SIG-M5 treated with dmso at 0.1 percent for 504 hours (cell line): ENCODE data around the gene CD274.
"Not testable (repeated sequence)": the region's sequence is repeated elsewhere in the genome, so short reads cannot be mapped to it uniquely, and the experiment has no call there.

Experiments
- DNase-seq: peaks from one replicate; lab custom pipeline; 2025; ENCODE audit not compliant: unreplicated experiment; lab: John Stamatoyannopoulos, UW

Gene CD274

GRCh38 chr9:5460157-5460556 lies 9.8 kb downstream of the CD274 start:
- no peak for DNase-seq

DNA sequence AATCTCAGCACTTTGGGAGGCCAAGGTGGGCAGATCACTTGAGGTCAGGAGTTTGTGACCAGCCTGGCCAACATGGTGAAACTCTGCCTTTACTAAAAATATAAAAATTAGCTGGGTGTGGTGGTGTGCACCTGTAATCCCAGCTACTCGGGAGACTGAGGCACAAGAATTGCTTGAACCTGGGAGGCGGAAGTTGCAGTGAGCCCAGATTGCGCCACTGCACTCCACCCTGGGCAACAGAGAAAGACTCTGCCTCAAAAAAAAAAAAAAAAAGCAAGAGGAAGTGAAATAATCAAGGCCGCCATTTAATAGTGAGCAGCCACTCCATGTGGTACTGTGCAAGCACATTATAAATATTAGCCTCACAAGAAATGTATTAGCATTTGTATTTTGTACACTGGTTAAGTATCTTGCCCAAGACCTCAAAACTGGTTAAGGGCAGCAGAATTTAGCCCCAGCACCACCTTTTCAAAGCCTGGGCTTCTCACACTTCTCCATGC lies 14.5 kb downstream of the CD274 start:
- not testable (repeated sequence) for DNase-seq

GRCh38 chr9:5466005-5466404 lies 15.7 kb downstream of the CD274 start:
- DNase-seq: no peak

- no peak for DNase-seq
Observed at GRCh38 chr9:5466766-5467165, 16.4 kb downstream of the CD274 start.

- no peak for DNase-seq
Observed at GRCh38 chr9:5468850-5469249, 18.5 kb downstream of the CD274 start.

- DNase-seq: no peak
Observed at GRCh38 chr9:5470122-5470521, 19.8 kb downstream of the CD274 start.

- no peak for DNase-seq
Observed at GRCh38 chr9:5470816-5471215, 20.5 kb downstream of the CD274 start.

GRCh38 chr9:5475611-5476010 lies 25.3 kb downstream of the CD274 start:
- DNase-seq: not testable (repeated sequence)

DNA sequence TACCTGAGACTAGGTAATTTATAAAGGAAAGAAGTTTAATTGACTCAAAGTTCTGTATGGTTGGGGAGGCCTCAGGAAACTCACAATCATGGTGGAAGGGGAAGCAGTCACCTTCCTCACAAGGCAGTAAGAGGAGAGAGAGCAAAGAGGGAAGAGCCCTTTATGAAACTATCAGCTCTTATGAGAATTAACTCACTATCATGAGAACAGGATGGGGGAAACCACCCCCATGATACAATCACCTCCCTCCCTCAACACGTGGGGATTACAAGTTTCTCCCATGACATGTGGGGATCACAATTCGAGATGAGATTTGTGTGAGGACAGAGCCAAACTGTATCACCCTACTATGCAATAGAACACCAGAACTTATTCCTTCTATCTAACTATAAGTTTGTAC lies 27.9 kb downstream of the CD274 start:
- DNase-seq: no peak

DNA sequence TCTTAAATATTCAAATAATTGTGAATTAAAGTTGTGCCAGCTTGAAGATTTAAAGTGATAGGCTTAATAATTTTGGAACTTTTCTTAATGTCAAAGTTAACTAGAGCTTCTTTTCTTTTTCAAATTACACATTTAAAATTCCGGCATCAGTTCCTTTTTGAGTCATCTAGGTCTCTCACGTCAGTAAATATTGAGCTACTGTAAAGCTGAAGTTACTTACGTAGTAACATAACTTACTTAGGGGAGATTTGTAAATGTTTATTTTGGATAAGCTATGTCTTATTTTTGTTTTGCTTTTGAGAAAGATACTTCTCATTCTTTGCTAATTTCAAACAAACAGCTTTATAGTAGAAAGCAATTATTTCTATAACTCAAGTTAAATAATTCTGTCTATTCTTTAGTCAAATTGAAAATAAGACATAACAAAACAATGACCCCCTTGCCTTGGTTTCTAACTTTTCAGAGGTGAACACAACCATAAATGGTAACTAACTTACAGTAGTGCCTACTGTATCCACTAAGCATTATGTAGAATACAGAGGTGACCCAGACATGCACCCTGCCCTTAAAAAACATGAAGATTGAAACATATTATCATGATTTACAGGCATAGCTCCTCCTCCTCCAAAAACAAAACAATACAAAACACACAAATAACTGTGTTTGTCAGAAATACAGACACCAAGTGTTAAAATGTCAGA lies 29.8 kb downstream of the CD274 start:
- DNase-seq: no peak

DNA sequence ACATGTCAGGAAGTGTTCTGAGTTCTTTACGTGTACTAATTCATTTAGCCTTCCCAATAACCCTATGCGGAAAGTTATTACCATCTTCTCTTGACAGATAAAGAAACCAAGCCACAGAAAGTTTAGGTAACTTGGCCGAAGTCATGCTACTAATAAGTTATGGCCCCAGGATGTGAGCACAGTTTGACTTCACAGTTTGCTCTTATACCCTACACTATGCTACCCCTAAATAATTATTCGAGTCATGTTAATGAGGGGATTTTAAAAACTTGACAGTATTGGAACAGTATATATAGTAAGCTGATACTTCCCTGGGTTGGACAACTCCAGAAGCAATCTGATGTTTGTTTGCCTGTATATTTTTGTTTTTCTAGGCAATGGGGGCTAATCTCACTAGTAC lies 30.6 kb downstream of the CD274 start:
- DNase-seq: no peak

GRCh38 chr9:5481322-5482040 lies 31.1 kb downstream of the CD274 start:
- no peak for DNase-seq

DNA sequence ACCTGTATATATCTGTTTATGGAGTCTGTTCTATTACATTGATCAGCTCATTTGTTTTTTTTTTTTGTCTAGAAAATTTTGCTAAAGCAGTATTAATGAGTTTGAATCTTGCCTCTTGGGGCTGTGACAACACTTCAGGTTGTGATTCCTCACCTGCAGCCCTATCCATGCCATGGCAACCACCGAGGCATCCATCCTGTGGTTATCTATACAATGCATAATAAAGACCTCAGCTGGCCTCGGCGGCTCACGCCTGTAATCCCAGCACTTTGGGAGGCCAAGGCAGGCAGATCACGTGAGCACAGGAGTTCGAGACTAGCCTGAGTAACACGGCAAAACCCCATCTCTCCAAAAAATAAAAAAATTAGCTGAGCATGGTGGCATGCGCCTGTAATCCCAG lies 31.9 kb downstream of the CD274 start:
- no peak for DNase-seq

- DNase-seq: no peak
Observed at GRCh38 chr9:5483306-5483705, 33.0 kb downstream of the CD274 start.

- no peak for DNase-seq
Observed at GRCh38 chr9:5485378-5486085, 35.2 kb downstream of the CD274 start.

DNA sequence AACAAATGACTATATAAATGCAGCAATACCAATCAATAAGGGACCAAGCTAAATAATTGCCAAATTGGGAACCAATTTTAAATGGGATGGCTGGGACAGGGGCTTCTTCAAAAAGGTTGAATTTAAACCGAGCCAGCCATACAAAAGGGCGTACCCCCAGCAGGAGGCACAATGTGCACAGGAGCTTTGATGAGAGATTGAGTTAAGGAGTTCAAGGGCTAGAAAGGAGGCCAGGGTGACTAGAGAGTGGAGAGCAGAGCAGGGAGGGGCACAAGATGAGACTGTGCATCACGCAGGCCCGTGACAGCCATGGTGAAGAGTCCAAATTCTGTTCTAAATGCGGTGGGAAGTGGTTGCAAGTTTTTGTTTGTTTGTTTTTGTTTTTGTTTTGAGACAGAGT lies 36.6 kb downstream of the CD274 start:
- DNase-seq: no peak

GRCh38 chr9:5488221-5489008 lies 38.1 kb downstream of the CD274 start:
- DNase-seq: no peak

DNA sequence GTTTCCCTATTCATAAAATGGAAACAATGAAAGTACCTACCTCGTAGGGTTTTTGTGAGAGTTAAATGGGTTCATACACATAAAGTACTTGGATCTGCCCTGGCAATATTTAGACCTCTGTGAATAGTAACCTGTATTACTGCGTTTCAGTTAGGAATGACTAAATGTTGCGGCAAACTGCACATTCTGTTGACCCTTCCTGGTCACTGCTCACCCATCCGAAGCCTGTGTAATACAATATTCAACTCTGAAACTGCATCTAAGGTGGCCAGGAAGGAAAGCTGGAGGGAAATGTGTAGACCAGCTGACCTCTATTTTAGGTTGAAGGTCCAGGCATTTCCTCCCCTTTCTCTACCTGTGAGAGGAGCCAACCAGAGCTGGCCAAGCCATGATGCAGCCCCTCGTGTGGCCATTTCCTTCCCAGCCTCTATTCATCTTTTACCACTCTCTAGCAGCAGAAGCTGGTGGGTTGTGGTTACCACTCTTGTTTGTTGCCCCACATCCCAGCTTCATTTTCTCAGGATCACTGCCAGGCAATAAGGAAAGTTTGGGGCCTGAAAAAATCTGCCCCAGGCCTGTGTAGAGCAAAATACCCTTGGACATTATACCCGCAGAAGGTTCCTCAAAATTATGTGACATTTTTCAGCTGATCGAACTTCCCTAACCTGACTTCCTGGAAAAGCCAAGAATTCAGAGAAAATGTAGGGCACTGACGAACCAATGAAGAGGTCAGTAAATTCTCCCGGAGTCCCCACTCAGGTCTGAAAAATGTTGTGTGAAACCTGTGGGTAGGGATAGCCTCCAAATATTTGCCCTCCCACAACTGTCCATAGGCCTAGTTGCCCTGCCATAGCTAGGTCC lies 39.5 kb downstream of the CD274 start:
- no peak for DNase-seq

GRCh38 chr9:5492965-5493678 lies 42.8 kb downstream of the CD274 start:
- DNase-seq: no peak
